COLO668 (cell line): Measurements from ENCODE around the gene COX10.
"Not testable (repeated sequence)": the region's sequence is repeated elsewhere in the genome, so short reads cannot be mapped to it uniquely, and the experiment has no call there.

Experiments
- DNase-seq: peaks from one replicate; lab custom pipeline; 2025; ENCODE audit not compliant: unreplicated experiment; lab: John Stamatoyannopoulos, UW

The COX10 gene

DNA sequence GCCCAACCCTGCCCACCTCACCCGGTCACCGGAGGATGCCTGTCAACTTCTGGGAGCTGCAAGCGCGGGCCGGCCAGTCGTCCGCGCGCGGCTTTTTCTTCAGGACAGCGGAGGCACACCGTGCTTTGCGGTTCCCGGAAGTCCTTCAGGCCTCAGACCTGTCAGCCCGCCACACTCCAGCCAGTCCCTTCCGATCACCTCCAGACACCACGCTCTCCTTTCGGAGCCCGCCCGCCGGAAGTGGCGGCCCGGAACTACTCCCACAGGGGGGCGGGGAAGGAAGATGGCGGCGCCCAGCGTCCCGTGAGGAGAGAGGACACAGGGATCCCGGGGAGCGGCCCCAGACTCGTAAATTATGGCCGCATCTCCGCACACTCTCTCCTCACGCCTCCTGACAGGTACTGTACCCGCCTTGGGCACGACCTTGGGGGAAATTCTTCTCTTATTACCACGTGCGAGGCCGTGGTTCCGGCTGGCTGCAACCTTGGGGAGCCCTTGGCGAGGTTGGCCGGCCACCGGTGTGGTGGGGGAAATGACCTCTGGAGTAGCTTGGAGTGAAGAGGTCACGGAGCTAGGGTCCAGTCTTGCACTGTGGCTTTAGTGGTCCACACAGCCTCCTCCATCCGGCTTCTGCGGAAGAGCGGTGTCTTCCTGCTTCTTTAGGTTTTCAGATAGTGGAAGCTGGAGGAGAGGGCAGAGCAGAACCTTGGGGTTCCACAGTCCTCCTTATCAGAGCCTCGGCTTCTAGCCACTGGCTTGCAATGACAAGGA lies at the start of gene COX10:
COX10 (plus strand) TSS at position 254 of the 771 bp plus-strand sequence; CDS start at position 356, 102 bp downstream.
- peak; percentile 88 for DNase-seq

DNA sequence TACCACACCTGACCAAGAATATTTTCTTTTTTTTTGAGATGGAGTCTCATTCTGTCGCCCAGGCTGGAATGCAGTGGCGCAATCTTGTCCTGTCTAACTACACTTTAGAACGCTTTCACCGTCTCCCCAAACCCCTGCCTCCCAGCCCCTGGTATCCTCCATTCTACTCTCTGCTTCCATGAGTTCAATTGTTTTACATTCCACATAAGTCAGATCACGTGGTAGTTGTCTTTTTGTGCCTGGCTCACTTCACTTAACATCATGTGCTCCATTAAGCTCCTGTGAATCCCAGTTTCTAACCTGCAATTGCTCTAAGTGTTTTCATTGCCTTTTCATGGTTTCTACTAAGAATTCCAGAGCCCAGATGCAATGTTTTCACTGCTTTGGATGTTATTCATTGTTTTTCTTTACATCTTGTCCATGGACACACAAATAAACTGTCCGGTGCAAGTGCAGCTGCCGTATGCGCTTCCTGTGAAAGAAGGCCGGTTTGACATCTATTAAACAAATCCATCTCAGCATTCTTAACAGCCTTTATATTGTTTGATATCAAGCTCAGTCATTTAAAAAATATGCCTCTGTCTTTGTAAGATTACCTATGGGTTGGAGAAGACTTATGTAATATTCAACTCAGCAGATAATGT lies 47.5 kb upstream of the COX10 start:
- not testable (repeated sequence) for DNase-seq

DNA sequence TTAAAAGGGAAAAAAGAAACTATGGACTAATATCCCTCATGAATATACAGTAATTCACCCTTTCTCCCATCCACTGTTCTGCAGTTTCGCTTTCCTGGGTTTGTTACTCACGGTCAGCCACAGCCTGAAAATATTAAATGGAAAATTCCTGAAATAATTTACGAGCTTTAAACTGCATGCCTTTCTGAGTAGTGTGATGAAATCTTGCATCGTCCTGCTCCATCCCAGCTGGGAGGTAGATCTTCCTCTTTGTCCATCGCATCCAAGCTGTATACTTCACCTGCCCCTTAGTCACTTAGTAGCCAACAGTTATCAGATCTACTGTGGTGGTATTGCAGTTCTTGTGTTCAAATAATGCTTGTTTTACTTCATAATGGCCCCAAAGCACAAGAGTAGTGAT lies 39.5 kb upstream of the COX10 start:
- DNase-seq, result not testable (repeated sequence)

DNA sequence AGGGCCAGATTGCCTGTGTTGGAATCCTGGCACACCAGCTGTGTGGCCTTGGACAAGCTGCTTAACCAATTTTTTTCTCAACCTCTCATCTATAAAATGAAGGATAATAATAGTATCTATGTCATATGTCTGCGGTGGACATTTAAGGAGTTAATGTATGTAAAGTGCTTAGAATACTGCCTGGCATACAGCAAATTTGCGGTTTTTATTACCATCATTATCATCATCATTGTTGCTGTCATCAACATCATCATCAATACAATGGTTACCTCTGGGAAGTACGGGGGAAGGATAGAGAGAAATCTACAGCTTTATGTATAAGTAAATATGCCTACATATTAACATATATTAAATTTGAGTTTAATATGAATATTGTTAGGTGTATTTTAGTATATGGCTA lies 37.1 kb upstream of the COX10 start:
- no peak for DNase-seq

DNA sequence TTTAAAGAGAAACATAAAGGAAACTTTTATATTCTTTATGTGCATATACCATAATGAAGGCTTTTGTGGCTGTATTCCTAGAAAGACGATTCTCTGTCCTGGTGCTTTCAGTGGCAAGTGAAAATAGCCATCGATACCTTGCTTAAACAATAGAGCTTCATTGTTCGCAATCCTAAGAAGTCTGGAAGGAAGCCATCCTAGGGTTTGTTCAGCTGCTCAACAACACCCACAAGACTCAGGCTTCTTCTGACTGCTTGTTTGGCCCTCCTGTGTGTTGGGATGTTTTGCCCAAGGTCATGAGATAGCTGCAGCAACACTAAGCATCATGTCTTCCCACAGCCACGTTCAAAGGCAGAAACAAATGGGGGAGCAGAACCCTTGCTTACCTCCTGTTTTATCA lies 36.1 kb upstream of the COX10 start:
- no peak for DNase-seq

DNA sequence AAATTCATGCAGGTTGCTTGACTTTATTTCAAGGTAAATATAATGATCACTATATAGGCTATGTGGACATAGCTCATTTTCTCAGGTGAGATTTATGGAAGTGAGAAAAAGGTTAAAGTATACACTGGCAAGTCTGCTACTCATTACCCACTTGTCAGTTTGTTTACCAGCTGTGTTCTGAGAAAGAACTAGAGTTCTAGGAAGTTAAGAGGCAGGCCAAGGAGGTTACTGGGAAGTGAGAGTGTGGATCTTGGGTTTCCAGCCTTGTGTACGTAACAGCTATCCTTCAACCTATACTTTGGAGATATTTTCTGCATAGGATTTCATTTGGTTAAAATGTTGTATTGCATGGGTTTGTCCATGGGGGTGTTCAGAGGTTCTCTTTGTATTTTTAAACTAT lies 31.9 kb upstream of the COX10 start:
- DNase-seq, result no peak

DNA sequence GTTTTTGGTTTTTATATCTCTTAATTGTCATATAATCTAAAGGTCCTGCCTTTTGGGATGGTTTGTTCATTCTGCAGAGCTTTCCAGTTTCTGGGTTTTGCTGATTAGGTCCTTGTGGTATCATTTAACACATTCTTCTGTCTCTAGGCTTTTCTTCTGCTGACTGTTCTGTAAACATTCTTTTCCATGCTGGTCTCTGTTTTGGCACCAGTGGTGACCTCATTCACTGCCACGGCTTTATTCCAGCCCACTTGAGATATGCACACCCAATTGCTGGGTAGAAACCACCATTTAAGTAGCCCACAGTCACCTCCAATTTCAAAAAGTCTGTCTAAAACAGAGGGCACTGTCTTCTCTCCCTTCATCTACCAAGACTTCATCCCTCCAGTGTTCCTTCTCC lies 31.1 kb upstream of the COX10 start:
- no peak for DNase-seq

DNA sequence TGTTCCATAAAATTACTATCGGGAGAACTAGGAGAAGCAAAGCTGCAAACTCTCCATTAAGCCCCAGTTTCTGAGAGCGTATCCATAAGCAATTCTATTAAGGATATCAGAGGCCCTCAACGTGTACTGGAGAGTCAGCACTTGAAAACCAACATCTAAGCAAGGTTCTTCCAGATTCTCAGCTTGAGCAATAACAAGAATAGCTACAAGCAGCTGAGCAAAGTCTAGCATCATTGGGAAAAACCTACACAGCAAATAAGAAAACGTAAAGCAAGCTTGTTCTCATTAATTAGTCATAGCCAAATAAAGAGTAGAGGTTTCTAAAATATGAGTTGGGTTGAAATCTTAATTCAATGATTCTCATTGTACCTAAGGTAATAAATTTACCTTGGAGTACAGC lies 26.9 kb upstream of the COX10 start:
- DNase-seq, result no peak

DNA sequence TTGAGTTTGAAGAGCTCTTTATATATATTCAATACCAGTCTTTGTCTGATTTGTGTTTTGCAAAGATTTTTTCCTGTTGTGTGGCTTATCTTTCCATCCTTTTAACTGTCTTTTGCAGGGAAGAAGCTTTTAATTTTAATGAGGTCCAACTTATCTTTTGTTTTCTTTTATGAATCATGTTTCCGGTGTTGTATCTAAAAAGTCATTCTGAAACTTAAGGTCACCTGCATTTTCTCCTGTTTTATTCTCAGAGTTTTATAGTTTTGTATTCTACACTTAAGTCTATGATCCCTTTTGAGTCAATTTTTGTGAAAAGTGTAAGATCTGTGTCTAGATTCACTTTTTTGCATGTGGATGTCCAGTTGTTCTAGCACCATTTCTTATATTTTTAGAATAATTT lies 24.6 kb upstream of the COX10 start:
- no peak for DNase-seq

DNA sequence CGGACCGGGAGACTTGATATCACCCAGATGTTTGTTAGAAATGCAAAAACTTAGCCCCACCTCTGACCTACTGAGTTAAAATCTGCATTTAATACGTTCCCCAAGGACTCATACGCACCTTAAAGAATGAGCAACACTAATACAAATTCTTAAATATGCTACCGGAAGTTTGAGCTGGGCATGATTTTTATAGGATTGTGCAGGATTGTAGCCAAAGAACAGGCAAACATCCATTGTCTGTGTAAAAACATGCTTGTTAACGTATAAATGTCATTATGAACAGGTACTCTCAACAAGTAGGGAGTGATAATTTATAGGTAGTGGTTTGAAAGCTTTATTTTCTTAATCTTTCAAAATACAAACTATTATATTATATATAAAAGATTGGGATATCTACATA lies 22.3 kb upstream of the COX10 start:
- no peak for DNase-seq

DNA sequence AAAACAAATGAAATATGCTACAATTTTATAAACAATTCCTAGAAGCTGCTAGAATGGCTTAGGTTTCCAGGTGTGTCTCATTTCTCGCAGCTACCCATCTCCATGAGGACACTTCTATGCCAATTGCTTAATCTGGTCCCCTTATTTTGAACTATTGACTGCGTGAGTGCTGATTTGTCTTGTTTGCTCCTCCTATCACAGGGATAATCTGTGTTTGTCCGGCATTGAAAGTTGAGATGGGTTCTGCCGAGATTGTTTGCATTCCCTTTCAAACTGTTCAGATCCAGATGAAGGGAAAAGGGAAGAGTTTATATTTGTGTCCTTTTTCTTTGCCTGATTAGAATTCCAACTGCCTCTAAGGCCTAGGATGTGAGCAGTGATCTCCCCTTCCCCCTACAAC lies 21.7 kb upstream of the COX10 start:
- DNase-seq, result no peak

DNA sequence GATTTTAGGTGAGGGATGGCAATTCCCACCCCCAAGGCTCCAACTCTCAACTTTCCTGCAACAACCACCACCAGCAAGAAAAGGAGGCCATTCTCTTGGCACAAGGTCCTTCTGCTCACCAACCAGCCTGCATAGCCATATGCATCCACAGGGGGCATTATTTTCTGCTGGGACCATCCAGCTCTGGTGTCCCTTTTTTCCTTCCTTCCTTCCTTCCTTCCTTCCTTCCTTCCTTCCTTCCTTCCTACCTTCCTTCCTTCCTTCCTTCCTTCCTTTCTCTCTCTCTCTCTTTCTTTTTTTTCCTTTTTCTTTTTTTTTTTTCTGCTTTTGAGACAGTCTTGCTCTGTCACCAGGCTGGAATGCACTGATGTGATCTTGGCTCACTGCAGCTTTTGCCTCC lies 21.1 kb upstream of the COX10 start:
- DNase-seq, result no peak

DNA sequence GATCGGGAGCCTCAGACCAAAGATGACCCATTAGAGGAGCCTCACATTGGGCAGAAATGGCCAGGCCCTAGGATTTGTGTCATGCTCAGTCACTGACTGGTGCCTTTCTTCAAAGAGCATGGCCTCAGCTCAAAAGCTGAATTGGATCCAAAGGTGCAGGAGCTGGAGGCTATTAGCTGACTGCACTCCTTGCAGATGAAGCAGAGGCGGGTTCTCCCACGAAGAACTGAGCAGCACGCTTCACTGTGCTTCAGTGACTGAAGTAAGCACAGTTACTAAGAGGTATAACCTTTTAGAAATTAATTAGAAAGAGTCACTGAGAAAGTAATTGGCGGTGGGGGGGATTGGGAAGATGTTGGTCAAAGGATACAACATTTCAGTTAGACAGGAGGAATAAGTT lies 18.7 kb upstream of the COX10 start:
- no peak for DNase-seq

DNA sequence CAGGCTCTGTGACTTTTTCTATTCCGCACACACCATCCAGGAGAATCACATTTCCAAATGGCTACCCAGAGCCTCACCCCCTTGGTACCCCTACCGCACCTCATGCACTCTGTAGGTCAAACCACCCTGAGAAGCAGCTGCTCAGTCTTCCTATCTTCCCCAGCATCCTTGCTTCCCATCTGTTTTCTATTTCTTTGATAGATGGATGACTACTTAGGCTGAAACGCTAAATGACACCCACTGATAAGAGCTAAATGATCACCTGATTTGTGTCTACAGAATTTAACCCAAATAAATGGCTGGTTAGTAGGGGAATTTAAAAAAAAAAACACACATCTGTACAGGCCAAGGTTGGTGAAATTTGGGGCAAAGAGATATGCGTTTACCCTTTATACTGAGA lies 17.6 kb upstream of the COX10 start:
- no peak for DNase-seq

DNA sequence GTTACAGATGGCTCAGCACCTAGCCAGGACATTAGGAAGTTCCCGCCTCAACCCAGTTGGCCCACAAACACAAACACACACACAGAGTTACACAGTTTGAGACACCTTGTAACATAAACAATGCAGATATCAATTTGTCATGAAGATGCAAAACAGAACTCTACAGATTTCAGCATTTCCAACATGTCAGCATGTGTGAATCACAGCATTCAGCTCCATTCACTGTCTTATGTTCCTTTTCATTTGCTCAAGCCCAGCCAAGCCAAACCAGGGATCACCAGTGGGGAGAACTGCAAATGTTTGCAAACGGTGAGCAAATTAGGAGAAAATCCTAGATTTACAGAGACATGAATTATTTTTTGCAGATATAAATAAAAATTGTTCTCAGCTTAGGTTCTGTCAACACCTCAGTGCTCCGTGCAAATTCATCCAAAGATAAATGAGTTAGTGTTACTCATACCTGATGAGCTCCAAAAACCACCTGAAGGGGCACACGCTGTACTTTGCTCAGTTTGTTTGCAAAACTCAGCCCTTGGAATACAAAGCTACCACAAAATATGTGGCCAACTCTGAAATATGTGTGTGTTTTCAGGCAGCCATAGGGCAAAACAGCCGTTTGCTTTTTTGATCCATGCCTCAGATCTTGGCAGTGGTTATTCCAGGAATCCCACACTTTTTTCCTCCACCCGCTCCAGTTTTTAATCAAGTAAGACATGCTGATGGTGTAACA lies 16.3 kb upstream of the COX10 start:
- DNase-seq, result no peak

DNA sequence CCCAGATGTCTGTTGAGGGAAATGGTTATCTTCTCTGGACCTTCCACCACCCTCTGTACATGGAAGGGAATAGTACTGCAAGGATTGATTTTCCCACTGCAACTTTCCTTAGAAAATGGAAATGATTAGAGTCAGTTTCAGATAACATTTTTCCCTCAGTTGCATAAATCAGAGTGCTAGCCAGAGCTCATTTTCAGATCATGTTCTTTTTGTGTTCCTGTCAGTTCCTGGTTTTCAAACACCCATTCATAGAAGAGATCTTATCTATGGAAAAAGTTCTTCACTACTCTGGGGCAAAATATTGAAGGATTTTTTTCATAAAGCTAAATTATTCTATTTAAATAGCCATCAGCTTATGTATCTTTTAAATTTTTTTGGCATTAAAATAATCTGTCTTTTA lies 11.7 kb upstream of the COX10 start:
- no peak for DNase-seq

DNA sequence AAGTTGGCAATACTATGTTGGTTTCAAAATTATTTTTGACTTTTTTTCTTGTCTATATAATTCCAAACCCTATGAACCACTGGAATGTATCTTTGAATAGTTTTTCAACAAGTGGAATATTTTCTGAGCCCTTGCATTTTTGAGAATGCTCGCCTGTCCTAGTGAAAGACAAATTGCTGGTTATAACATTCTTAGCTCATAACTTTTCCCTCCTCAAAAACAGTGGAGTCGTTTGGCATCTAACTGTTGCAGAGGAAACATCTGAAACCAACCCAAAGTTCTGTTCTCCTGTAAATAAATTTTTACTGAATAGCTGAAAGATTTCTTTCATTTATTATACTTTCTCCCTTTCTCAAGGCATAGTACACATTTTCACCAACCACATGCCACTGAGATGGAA lies 11.3 kb upstream of the COX10 start:
- DNase-seq, result no peak

DNA sequence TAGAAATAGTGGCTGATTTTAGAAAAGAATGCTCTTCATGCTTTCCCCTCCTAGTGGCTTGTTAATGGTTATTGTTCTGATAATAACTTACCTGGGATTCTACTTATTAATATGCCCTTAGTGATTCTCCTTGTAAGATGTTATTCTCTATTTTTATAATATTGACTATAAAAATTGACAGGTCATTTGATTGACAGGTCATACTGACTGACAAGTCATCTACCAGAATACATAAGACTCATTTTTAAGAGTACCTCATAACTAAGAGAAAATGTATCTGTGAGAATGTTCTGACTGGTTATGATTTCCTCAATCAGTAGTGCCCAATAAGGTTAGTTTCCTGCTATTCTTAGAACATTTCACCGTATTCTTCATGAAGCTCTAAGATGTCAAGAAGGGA lies 8.6 kb upstream of the COX10 start:
- no peak for DNase-seq

DNA sequence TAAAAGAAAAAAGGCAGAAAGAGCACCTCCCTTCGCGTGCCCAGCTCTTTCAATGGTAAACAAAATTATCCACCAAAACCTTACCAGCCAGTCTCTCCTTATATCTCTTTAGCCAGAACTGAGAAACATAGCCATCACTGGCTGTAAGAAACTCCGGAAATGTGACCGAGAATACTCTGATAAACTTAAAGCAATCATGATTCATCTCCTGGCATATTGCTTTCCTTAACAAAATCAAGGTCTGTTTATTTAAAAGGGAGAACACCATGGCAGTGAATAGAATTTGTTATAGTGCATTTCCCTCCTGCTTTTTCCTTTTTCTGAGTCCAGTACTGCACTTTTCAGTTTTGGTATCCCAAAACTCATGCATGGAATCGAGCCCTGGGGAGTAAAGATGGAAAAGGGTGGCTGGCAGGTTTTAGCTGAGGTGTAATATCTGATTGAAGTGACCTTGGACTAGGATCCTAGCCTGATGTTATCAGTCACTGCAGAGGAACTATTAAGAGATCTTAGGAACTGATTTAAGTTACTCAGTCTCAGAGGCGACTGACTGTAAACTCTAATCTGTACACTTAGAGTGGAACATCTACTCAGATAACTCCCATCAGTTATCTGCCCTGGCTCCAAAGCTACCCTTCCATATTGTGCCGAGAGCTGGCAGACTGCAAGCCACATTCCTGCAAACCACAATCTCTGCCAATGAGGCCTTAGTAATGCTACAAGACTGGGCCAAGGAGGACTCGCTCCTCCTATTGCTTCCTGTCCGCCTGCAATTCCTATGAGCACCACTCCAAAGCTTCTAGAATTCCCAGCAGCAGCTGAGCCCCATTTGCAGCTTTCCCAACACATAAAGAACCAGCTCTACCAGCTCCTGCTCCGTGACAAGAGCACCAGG lies 7.4 kb upstream of the COX10 start:
- DNase-seq, result no peak

DNA sequence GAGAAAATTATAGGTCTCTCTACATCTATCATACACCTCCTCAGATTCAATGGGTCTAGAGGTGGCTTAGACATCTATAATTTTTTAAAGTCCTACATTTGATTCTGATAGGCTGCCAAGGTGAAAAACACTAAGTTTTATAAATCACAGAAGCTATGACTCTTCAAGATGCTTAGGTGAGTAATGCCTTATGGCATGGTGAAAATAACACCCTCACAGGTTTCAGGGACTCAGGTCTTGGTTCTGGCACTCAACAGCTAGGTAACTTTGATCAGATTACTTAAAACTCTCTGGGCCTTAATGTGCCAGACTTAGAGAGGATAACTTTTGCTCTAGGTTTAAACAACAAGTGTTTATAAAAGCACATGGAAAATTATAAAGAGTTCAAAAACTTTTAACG lies 2.0 kb upstream of the COX10 start:
- DNase-seq, result no peak

DNA sequence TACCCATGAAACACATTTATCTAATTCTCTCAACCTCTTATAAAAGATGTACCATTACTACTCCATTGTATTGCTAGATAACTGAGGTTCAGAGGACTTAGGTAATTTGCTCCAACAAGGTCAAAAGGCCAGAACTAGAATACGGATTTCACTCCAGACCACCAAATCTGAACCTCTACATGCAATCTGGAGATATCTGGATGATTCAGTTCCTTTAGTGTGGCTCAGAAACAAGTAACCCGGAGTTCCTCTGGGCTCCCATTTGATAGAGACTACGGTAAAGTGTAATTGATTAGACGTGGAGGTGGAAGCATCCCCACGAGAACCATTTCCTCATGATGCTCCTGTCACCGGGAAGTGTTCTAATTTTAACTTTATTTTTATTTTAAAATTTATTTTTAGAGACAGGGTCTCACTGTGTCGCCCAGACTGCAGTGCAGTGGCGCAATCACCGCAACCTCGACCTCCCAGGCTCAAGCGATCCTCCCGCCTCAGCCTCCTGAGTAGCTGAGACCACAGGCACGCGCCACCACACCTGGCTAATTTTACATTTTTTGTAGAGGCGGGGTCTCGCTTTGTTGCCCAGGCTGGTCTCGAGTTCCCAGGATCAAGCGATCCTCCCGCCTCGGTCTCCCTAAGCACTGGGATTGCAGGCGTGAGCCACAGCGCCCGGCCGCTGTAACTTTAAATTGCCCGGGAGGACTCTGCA lies 608 bp upstream of the COX10 start:
- DNase-seq, result no peak
